Spleen (tissue), 11 donors: ENCODE measurements around the gene TMEM39A. TPM values are rescaled to one million over a fixed set of nuclear protein-coding genes. Genes with fewer than 3 reads are reported as not detected.

Experiments
- DNase-seq: peaks from one replicate; pipeline ENCODE4 v3.0.0-alpha.2; 2020
- H3K27ac ChIP-seq, 8 donors: fragments of 200-600 bp; sonication (generic) in 7 of 8; 1 replicate in 4 of 8; 2 replicates in 4 of 8; pipeline versions ENCODE4 v1.5.0 to v1.8.0; 2016 to 2021; ENCODE audit warnings: inconsistent platforms in 4 of 8, mild to moderate bottlenecking in 4 of 8, moderate library complexity in 1 of 8
- H3K27me3 ChIP-seq, 7 donors: fragments of 200-600 bp; sonication (generic) in 6 of 7; replicated peaks in 1 of 7; 1 replicate in 4 of 7; 2 replicates in 3 of 7; pipeline versions ENCODE4 v1.5.0 to v1.8.0; 2016 to 2021; ENCODE audit warnings: inconsistent platforms in 3 of 7, mild to moderate bottlenecking in 1 of 7
- H3K36me3 ChIP-seq, 6 donors: fragments of 200-600 bp; sonication (generic) in 5 of 6; 1 replicate in 4 of 6; 2 replicates in 2 of 6; pipeline versions ENCODE4 v1.5.0 to v1.8.0; 2016 to 2021; ENCODE audit warnings: inconsistent platforms in 2 of 6
- H3K4me1 ChIP-seq, 6 donors: fragments of 200-600 bp; sonication (generic) in 5 of 6; 1 replicate in 3 of 6; 2 replicates in 3 of 6; pipeline versions ENCODE4 v1.5.0 to v1.8.0; 2016 to 2021; ENCODE audit warnings: inconsistent platforms in 3 of 6
- H3K4me3 ChIP-seq, 8 donors: fragments of 200-600 bp; sonication (generic) in 7 of 8; 1 replicate in 4 of 8; 2 replicates in 4 of 8; pipeline versions ENCODE4 v1.5.0 to v1.8.0; 2016 to 2021; ENCODE audit warnings: inconsistent platforms in 4 of 8, mild to moderate bottlenecking in 4 of 8, moderate library complexity in 2 of 8
- H3K9me3 ChIP-seq, 8 donors: fragments of 200-600 bp; sonication (generic) in 7 of 8; 1 replicate in 4 of 8; 2 replicates in 4 of 8; pipeline versions ENCODE4 v1.5.0 to v1.8.0; 2016 to 2021; ENCODE audit warnings: inconsistent platforms in 4 of 8
- POLR2A ChIP-seq, 3 donors: fragments of 450-650 bp; IDR thresholded peaks; one replicate each; pipeline ENCODE4 v1.5.1; 2017; ENCODE audit warnings: antibody characterized with exemption in 3 of 3, mild to moderate bottlenecking in 1 of 3
- POLR2AphosphoS5 ChIP-seq, 3 donors: sonication (generic); formaldehyde crosslinking; IDR thresholded peaks; one replicate each; pipeline ENCODE4 v1.5.1; 2017; ENCODE audit warnings: antibody characterized with exemption in 3 of 3
- WGBS, 5 donors: extraction: QIAGEN DNeasy Blood & Tissue Kit in 3 of 5; methylation state at CpG; one replicate each; pipeline versions ENCODE4 v1.1.5 to v1.1.7; 2013 to 2018; 5-methylcytosine and 5-hydroxymethylcytosine counted together
- intact Hi-C: fragments of 100-400 bp; cut with DNase I; formaldehyde crosslinking; loops from one replicate; pipeline ENCODE4 v1.15.0; 2023; ENCODE audit warnings: low total_unique reads
- polyA plus RNA-seq, 3 donors: library from polyadenylated mRNA; stranded (reverse); fragments of 200-250 nt; gene quantifications; one replicate each; pipeline ENCODE4 v1.2.1, GENCODE V29; 2013
- total RNA-seq, 7 donors: library from RNA; depleted of rRNA in 3 of 7; stranded (reverse); fragments of >200 nt in 3 of 7; fragmentation: NEBNext Ultra II Directional in 4 of 7; extraction: Animal tissue kit (Norgen Biotek cat#: 25700) in 4 of 7; gene quantifications; one replicate each; pipeline versions ENCODE4 v1.1.0 to v1.2.1, GENCODE V29; 2016 to 2021
- TF ChIP-seq, protein P1 (sequence below), 11 experiments: fragments of 200-600 bp in 7 of 11; fragments of 450-650 bp in 4 of 11; sonication (generic) in 4 of 11; IDR thresholded peaks in 8 of 11; conservative IDR thresholded peaks in 3 of 11; 1 replicate in 7 of 11; 2 replicates in 4 of 11; pipeline versions ENCODE4 v1.4.0 to v1.8.0; 2016 to 2021; ENCODE audit warnings: antibody characterized with exemption in 11 of 11, inconsistent platforms in 4 of 11, mild to moderate bottlenecking in 1 of 11
- donor health status: healthy with polysubstance abuse.
- donor health status: DM: no; HTN: no; CAD: no; lungs with moderate emphysema.
- donor health status: DM: no; HTN: no; CAD: no.
- donor health status: Bipolar disorder and iron deficiency.
- donor health status: healthy.
- donor health status: DM: no; HTN: no; CAD: no.
- donor health status: DM: yes; HTN: yes; CAD: no.

Gene TMEM39A
- total and polyA plus RNA-seq, 10 donors = 4.9 to 80.5 (median 39.3) TPM

DNA sequence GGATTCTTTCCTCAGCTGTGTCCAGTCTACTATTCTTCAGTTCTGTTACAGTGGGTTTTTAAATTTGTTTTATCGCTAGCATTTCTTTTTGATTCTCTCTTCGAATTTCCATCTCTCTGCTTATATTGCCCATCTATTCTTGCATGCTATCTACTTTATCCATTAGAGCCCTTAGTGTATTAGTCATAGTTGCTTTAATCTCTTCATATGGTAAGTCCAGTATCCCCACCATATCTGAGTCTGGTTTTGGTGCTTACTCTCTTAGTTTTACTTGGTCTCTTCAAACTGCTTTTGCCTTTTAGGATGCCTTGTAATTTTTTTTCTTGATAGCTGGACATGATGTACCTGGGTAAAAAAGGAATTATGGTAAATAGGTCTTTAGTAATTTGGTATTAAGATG lies 44.0 kb upstream of the TMEM39A start:
- intact Hi-C loops = no loop called here
- peaks cover 0 to 51% (median 12%) of the 10 kb centered on the region in 6 donors for H3K4me1 ChIP-seq
- H3K27ac ChIP-seq = peak overlapping the region in 4 of 8 donors; percentile 57 to 74 (median 68)
- 97 to 100% (median 99%) methylated on average over 2 of the region's 2 CpGs for WGBS, 5 donors
- TF ChIP-seq POLR2A (IDR thresholded peaks at IDR 0.05) (no peak), POLR2AphosphoS5 (IDR thresholded peaks at IDR 0.05) (no peak)
- TF ChIP-seq, protein P1, sequence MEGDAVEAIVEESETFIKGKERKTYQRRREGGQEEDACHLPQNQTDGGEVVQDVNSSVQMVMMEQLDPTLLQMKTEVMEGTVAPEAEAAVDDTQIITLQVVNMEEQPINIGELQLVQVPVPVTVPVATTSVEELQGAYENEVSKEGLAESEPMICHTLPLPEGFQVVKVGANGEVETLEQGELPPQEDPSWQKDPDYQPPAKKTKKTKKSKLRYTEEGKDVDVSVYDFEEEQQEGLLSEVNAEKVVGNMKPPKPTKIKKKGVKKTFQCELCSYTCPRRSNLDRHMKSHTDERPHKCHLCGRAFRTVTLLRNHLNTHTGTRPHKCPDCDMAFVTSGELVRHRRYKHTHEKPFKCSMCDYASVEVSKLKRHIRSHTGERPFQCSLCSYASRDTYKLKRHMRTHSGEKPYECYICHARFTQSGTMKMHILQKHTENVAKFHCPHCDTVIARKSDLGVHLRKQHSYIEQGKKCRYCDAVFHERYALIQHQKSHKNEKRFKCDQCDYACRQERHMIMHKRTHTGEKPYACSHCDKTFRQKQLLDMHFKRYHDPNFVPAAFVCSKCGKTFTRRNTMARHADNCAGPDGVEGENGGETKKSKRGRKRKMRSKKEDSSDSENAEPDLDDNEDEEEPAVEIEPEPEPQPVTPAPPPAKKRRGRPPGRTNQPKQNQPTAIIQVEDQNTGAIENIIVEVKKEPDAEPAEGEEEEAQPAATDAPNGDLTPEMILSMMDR (IDR thresholded peaks at IDR 0.05 in 8 of 11, conservative IDR thresholded peaks at IDR 0.05 in 3 of 11) = no peak
- H3K36me3 ChIP-seq = peaks cover 0 to 96% (median 23%) of the 10 kb centered on the region in 6 donors
- no peak for DNase-seq
- no peak overlapping the region for H3K4me3 ChIP-seq
- H3K9me3 ChIP-seq = no peaks in the 10 kb centered on the region
- H3K27me3 ChIP-seq = no peaks in the 10 kb centered on the region

DNA sequence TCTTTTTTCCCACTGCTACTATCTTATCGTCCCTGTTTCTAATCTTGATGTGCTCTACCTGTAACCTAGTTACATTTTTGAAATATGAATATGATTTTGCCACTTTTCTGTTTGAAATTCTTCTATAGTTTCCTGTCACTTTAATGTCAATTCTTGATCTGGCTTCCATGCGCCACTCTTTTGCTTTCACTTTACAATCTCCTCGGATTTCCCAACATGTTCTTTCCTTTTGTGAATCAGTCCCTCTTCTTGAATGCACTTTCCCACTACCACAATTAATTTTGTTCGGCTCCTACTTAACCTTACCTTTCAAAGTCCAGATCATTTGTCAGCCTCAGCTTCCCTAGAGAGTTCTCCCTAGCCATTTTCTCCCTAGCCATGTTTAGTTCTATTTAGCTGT lies 43.2 kb upstream of the TMEM39A start:
- TF ChIP-seq, protein P1 (IDR thresholded peaks at IDR 0.05 in 8 of 11, conservative IDR thresholded peaks at IDR 0.05 in 3 of 11) = no peak
- TF ChIP-seq POLR2AphosphoS5 (IDR thresholded peaks at IDR 0.05) (no peak), POLR2A (IDR thresholded peaks at IDR 0.05) (no peak)
- H3K27ac ChIP-seq = peak overlapping the region in 6 of 8 donors; percentile 45 to 74 (median 62)
- intact Hi-C loops = no loop called here
- H3K4me1 ChIP-seq = peaks cover 0 to 58% (median 17%) of the 10 kb centered on the region in 6 donors
- no peaks in the 10 kb centered on the region for H3K9me3 ChIP-seq
- 28 to 52% (median 30%) methylated on average over 4 of the region's 4 CpGs for WGBS, 5 donors
- H3K27me3 ChIP-seq = no peaks in the 10 kb centered on the region
- peaks cover 0 to 92% (median 20%) of the 10 kb centered on the region in 6 donors for H3K36me3 ChIP-seq
- DNase-seq = no peak
- H3K4me3 ChIP-seq = peak overlapping the region in 5 of 8 donors; percentile 7 to 31 (median 24)

DNA sequence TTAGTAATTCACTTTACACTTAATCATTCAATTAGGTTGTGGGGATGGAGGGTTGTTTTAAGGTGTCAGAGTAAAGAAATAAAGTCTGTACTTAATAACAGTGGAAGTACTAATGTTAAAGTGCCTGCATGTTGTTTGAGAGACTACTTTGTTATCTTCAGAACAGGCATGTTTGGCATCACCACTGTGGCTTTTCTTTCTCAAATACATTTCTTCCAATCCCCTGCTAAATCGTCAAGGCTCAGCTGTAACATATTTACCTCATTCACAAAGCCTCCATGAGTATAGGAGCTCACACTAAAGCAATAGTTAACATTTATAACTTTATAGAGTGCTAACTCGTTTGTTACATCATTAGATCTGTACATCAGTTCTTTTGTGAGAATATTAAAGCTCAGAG lies 37.5 kb upstream of the TMEM39A start:
- H3K4me3 ChIP-seq = peak overlapping the region in 1 of 8 donors; percentile 85
- TF ChIP-seq POLR2AphosphoS5 (IDR thresholded peaks at IDR 0.05) (no peak), POLR2A (IDR thresholded peaks at IDR 0.05) (no peak)
- TF ChIP-seq, protein P1 (IDR thresholded peaks at IDR 0.05 in 8 of 11, conservative IDR thresholded peaks at IDR 0.05 in 3 of 11) = no peak
- H3K36me3 ChIP-seq = peaks cover 0 to 43% (median 7%) of the 10 kb centered on the region in 6 donors
- H3K4me1 ChIP-seq = peaks cover 17 to 71% (median 44%) of the 10 kb centered on the region in 6 donors
- no peaks in the 10 kb centered on the region for H3K27me3 ChIP-seq
- DNase-seq = no peak
- intact Hi-C loops = no loop called here
- no peaks in the 10 kb centered on the region for H3K9me3 ChIP-seq
- H3K27ac ChIP-seq = peak overlapping the region in 6 of 8 donors; percentile 23 to 96 (median 70)
- WGBS, 5 donors = 49 to 72% (median 61%) methylated on average over 2 of the region's 2 CpGs

DNA sequence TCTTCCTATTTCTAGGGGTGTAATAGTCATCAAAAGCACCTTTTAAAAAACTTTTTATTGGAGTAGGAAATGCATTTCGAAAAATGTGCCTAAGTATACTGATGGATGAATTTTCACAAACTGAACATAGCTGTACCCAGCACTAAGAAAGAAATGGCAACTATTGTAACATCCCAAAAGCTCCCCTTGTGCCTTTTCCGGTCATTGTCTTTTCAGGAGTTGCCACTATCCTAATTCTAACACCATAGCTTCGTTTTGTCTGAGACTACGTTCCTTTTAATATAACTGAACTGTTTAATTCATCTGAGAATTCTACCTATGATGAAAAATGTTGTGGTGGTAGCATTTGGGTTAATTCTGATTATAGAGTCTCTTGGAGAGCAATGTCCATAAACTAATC lies 36.9 kb upstream of the TMEM39A start:
- Histone ChIP-seq H3K4me1 (peaks cover 17 to 65% (median 43%) of the 10 kb centered on the region in 6 donors), H3K4me3 (peak overlapping the region in 2 of 8 donors; percentile 74 to 85), H3K36me3 (peaks cover 0 to 37% (median 5%) of the 10 kb centered on the region in 6 donors), H3K9me3 (no peaks in the 10 kb centered on the region), H3K27me3 (no peaks in the 10 kb centered on the region), H3K27ac (peak overlapping the region in 6 of 8 donors; percentile 23 to 96 (median 70))
- no peak for DNase-seq
- no peak for TF ChIP-seq POLR2A (IDR thresholded peaks at IDR 0.05)
- TF ChIP-seq, protein P1 (IDR thresholded peaks at IDR 0.05 in 8 of 11, conservative IDR thresholded peaks at IDR 0.05 in 3 of 11) = no peak
- TF ChIP-seq POLR2AphosphoS5 (IDR thresholded peaks at IDR 0.05) = no peak
- WGBS, 5 donors = 71 to 85% (median 78%) methylated on average over 4 of the region's 4 CpGs
- intact Hi-C loops = no loop called here
